Fibroblast of peridontal ligament (primary cell): ENCODE results near the gene NCK1.
"Not testable (repeated sequence)": the region's sequence is repeated elsewhere in the genome, so short reads cannot be mapped to it uniquely, and the experiment has no call there.

Source experiments
- DNase-seq: peaks from one replicate; pipeline ENCODE4 v3.0.0-alpha.2; 2010; ENCODE audit errors: extremely low read depth

The NCK1 gene

GRCh38 chr3:136947477-136947876 is 85.5 kb downstream of the NCK1 start:
- DNase-seq = no peak

GRCh38 chr3:136949146-136949545 is 87.1 kb downstream of the NCK1 start:
- no peak for DNase-seq

GRCh38 chr3:136949708-136950107 is 87.7 kb downstream of the NCK1 start:
- peak; percentile 46 for DNase-seq

GRCh38 chr3:136950623-136951022 is 88.6 kb downstream of the NCK1 start:
- DNase-seq = no peak

- DNase-seq = peak; percentile 41
These were observed 90.3 kb downstream of the NCK1 start for GRCh38 chr3:136952292-136952691.

- no peak for DNase-seq
These were observed 92.2 kb downstream of the NCK1 start for GRCh38 chr3:136954251-136954650.

GRCh38 chr3:136954980-136955780 is 93.2 kb downstream of the NCK1 start:
- DNase-seq = no peak

GRCh38 chr3:136955813-136956212 is 93.8 kb downstream of the NCK1 start:
- DNase-seq = peak; percentile 87

GRCh38 chr3:136956971-136957370 is 95.0 kb downstream of the NCK1 start:
- DNase-seq = no peak

- peak; percentile 72 for DNase-seq
These were observed 95.8 kb downstream of the NCK1 start, which contains the start of gene IL20RB for GRCh38 chr3:136957751-136958288. TSS of gene IL20RB (plus strand) at chr3:136957983. CDS start at chr3:136958114, 131 bp downstream.

GRCh38 chr3:136958939-136959338 is 96.9 kb downstream of the NCK1 start:
- DNase-seq = no peak

GRCh38 chr3:136959599-136959998 is 97.6 kb downstream of the NCK1 start:
- no peak for DNase-seq

GRCh38 chr3:136960838-136961836 is 99.1 kb downstream of the NCK1 start:
- peak; percentile 33 for DNase-seq

- no peak for DNase-seq
These were observed 100.9 kb downstream of the NCK1 start for GRCh38 chr3:136962927-136963326.

GRCh38 chr3:136969539-136969938 is 107.5 kb downstream of the NCK1 start:
- DNase-seq = not testable (repeated sequence)

- no peak for DNase-seq
These were observed 111.3 kb downstream of the NCK1 start for GRCh38 chr3:136973352-136973751.

GRCh38 chr3:136974670-136975069 is 112.7 kb downstream of the NCK1 start:
- no peak for DNase-seq

- DNase-seq = no peak
These were observed 117.2 kb downstream of the NCK1 start for GRCh38 chr3:136979204-136979603.

- no peak for DNase-seq
These were observed 117.7 kb downstream of the NCK1 start for GRCh38 chr3:136979684-136980083.

- no peak for DNase-seq
These were observed 120.0 kb downstream of the NCK1 start for GRCh38 chr3:136982033-136982432.

- DNase-seq = no peak
These were observed 120.6 kb downstream of the NCK1 start for GRCh38 chr3:136982520-136983138.

- no peak for DNase-seq
These were observed 122.8 kb downstream of the NCK1 start for GRCh38 chr3:136984837-136985236.
